IMR-90 (cell line): ENCODE results near the gene SIX2. TPM values are rescaled to one million over a fixed set of nuclear protein-coding genes. Genes with fewer than 3 reads are reported as not detected.

Experiments
- ATAC-seq: fragments of 200-7000 bp; cut with Tn5 transposase; 2 replicates; pipeline ENCODE4 v1.9.1; 2020; ENCODE audit warnings: low read depth, mild to moderate bottlenecking, moderate library complexity
- BruUV-seq: library from RNA; stranded (reverse); fragments of 400-500 nt; replicated peaks from 2 replicates; lab custom pipeline; 2021; lab: Mats Ljungman, UMichigan
- CTCF ChIA-PET: fragments of 300-600 bp; formaldehyde crosslinking; extraction: SDS; loops from one replicate; lab custom pipeline; 2021; ENCODE audit warnings: antibody characterized with exemption; lab: Yijun Ruan, JAX
- POLR2A ChIA-PET: fragments of 300-600 bp; sonication (Branson Sonifier 250); formaldehyde crosslinking; loops from one replicate; lab custom pipeline; 2022; ENCODE audit warnings: antibody characterized with exemption; ENCODE audit not compliant: unreplicated experiment; lab: Charles Lee
- DNase-seq: peaks from one replicate; pipeline ENCODE4 v3.0.0; 2013
- H2AFZ ChIP-seq: replicated peaks from 2 replicates; pipeline ENCODE3; 2013; ENCODE audit warnings: low read length, mild to moderate bottlenecking; ENCODE audit not compliant: poor library complexity
- H2AK5ac ChIP-seq: 2 replicates; pipeline ENCODE4 v1.6.1; 2013; ENCODE audit warnings: low read depth, low read length, inconsistent platforms
- H2AK9ac ChIP-seq: replicated peaks from 2 replicates; pipeline ENCODE3; 2013; ENCODE audit warnings: mild to moderate bottlenecking, low read depth, low read length, moderate library complexity; ENCODE audit not compliant: poor library complexity
- H2BK120ac ChIP-seq: 2 replicates; pipeline ENCODE4 v1.6.1; 2013; ENCODE audit warnings: low read depth, low read length, inconsistent platforms
- H2BK15ac ChIP-seq: 3 replicates; pipeline ENCODE4 v1.6.1; 2013; ENCODE audit warnings: low read depth, low read length, inconsistent platforms
- H2BK20ac ChIP-seq: 2 replicates; pipeline ENCODE4 v1.6.1; 2013; ENCODE audit warnings: low read depth, mild to moderate bottlenecking, inconsistent platforms, low read length, moderate library complexity
- H2BK5ac ChIP-seq: 2 replicates; pipeline ENCODE4 v1.6.1; 2013; ENCODE audit warnings: mild to moderate bottlenecking, low read depth, low read length, inconsistent platforms; ENCODE audit not compliant: poor library complexity, severe bottlenecking
- H3K14ac ChIP-seq: replicated peaks from 2 replicates; pipeline ENCODE4 v1.6.1; 2013; ENCODE audit warnings: low read depth, low read length, inconsistent platforms
- H3K18ac ChIP-seq: 2 replicates; pipeline ENCODE4 v1.6.1; 2013; ENCODE audit warnings: low read depth, low read length, control low read depth
- H3K23ac ChIP-seq: 2 replicates; pipeline ENCODE4 v1.6.1; 2013; ENCODE audit warnings: low read depth, low read length, inconsistent platforms
- H3K27ac ChIP-seq: 2 replicates; pipeline ENCODE4 v1.5.1; 2013; ENCODE audit warnings: mild to moderate bottlenecking, control low read depth, low read length; ENCODE audit not compliant: insufficient read depth
- H3K27me3 ChIP-seq: 2 replicates; pipeline ENCODE4 v1.6.1; 2013; ENCODE audit warnings: low read length; ENCODE audit not compliant: control insufficient read depth, insufficient read depth
- H3K36me3 ChIP-seq: 2 replicates; pipeline ENCODE4 v1.6.1; 2013; ENCODE audit warnings: low read length, mixed read lengths; ENCODE audit not compliant: control insufficient read depth, insufficient read depth
- H3K4ac ChIP-seq: 2 replicates; pipeline ENCODE4 v1.6.1; 2013; ENCODE audit warnings: low read depth, low read length, inconsistent platforms
- H3K4me1 ChIP-seq: 2 replicates; pipeline ENCODE4 v1.6.1; 2013; ENCODE audit warnings: low read length, mixed read lengths; ENCODE audit not compliant: control insufficient read depth, insufficient read depth
- H3K4me2 ChIP-seq: 2 replicates; pipeline ENCODE4 v1.6.1; 2013; ENCODE audit warnings: low read depth, mild to moderate bottlenecking, control low read depth, low read length, moderate library complexity
- H3K4me3 ChIP-seq: 2 replicates; pipeline ENCODE4 v1.5.1; 2013; ENCODE audit warnings: low read depth, mild to moderate bottlenecking, control low read depth, low read length, moderate library complexity; ENCODE audit not compliant: insufficient read depth
- H3K56ac ChIP-seq: 2 replicates; pipeline ENCODE4 v1.6.1; 2013; ENCODE audit warnings: low read length, inconsistent platforms; ENCODE audit not compliant: insufficient read depth; ENCODE audit errors: extremely low read depth
- H3K79me1 ChIP-seq, 2 experiments: 2 replicates each; pipeline ENCODE4 v1.6.1; 2013; ENCODE audit warnings: low read length in 2 of 2, inconsistent platforms in 1 of 2, low read depth in 1 of 2
- H3K9ac ChIP-seq: 2 replicates; pipeline ENCODE4 v1.6.1; 2013; ENCODE audit warnings: low read depth, low read length, control low read depth
- H3K9me1 ChIP-seq: 2 replicates; pipeline ENCODE4 v1.6.1; 2013; ENCODE audit warnings: low read length, inconsistent platforms; ENCODE audit not compliant: insufficient read depth
- H3K9me3 ChIP-seq: 2 replicates; pipeline ENCODE4 v1.6.1; 2013; ENCODE audit warnings: low read length; ENCODE audit not compliant: control insufficient read depth, insufficient read depth
- H4K20me1 ChIP-seq: 2 replicates; pipeline ENCODE4 v1.6.1; 2013; ENCODE audit warnings: low read length, inconsistent platforms; ENCODE audit not compliant: insufficient read depth
- H4K5ac ChIP-seq: 2 replicates; pipeline ENCODE4 v1.6.1; 2013; ENCODE audit warnings: mild to moderate bottlenecking, low read depth, low read length, control low read depth
- H4K8ac ChIP-seq, 2 experiments: 2 replicates each; pipeline ENCODE4 v1.6.1; 2013; ENCODE audit warnings: low read depth in 2 of 2, low read length in 2 of 2, control low read depth in 1 of 2, inconsistent platforms in 1 of 2
- H4K91ac ChIP-seq: 2 replicates; pipeline ENCODE4 v1.6.1; 2013; ENCODE audit warnings: low read depth, low read length, inconsistent platforms; ENCODE audit not compliant: insufficient read depth
- BHLHE40 ChIP-seq: fragments of 150-350 bp; IDR thresholded peaks from 2 replicates; pipeline ENCODE4 v1.6.1; 2016; ENCODE audit warnings: mild to moderate bottlenecking, low read depth, low read length
- CEBPB ChIP-seq: IDR thresholded peaks from 2 replicates; pipeline ENCODE4 v1.6.1; 2012; ENCODE audit warnings: low read depth, low read length, improper control_type of control experiment
- CHD1 ChIP-seq: IDR thresholded peaks from 2 replicates; pipeline ENCODE4 v1.6.1; 2012; ENCODE audit warnings: low read depth, low read length, improper control_type of control experiment
- ELK1 ChIP-seq: fragments of 150-350 bp; IDR thresholded peaks from 2 replicates; pipeline ENCODE4 v1.6.1; 2016; ENCODE audit warnings: low read depth, mild to moderate bottlenecking, low read length, moderate library complexity, borderline replicate concordance
- FOS ChIP-seq: fragments of 150-350 bp; IDR thresholded peaks from 2 replicates; pipeline ENCODE4 v1.6.1; 2016; ENCODE audit warnings: low read depth, low read length
- MAFK ChIP-seq: IDR thresholded peaks from 2 replicates; pipeline ENCODE4 v1.6.1; 2012; ENCODE audit warnings: low read depth, low read length, improper control_type of control experiment
- MAZ ChIP-seq: IDR thresholded peaks from 2 replicates; pipeline ENCODE4 v1.6.1; 2012; ENCODE audit warnings: low read depth, mild to moderate bottlenecking, low read length, improper control_type of control experiment, moderate library complexity, borderline replicate concordance
- MXI1 ChIP-seq: IDR thresholded peaks from 2 replicates; pipeline ENCODE4 v1.6.1; 2012; ENCODE audit warnings: low read depth, mild to moderate bottlenecking, low read length, moderate library complexity, borderline replicate concordance
- NFE2L2 ChIP-seq: fragments of 150-350 bp; IDR thresholded peaks from 2 replicates; pipeline ENCODE4 v1.6.1; 2016; ENCODE audit warnings: low read depth, mild to moderate bottlenecking, low read length
- POLR2A ChIP-seq: IDR thresholded peaks from 2 replicates; pipeline ENCODE4 v1.6.1; 2012; ENCODE audit warnings: mild to moderate bottlenecking, low read depth, low read length
- RAD21 ChIP-seq: IDR thresholded peaks from 2 replicates; pipeline ENCODE4 v1.6.1; 2012; ENCODE audit warnings: low read length, improper control_type of control experiment
- RCOR1 ChIP-seq: IDR thresholded peaks from 2 replicates; pipeline ENCODE4 v1.6.1; 2012; ENCODE audit warnings: mild to moderate bottlenecking, low read length, improper control_type of control experiment; ENCODE audit not compliant: insufficient replicate concordance
- RFX5 ChIP-seq: IDR thresholded peaks from 2 replicates; pipeline ENCODE4 v1.8.0; 2012; ENCODE audit warnings: low read depth, mild to moderate bottlenecking, low read length, moderate library complexity
- SMC3 ChIP-seq: fragments of 150-350 bp; IDR thresholded peaks from 2 replicates; pipeline ENCODE4 v1.6.1; 2016; ENCODE audit warnings: low read depth, mild to moderate bottlenecking, antibody characterized with exemption, low read length, moderate library complexity
- USF2 ChIP-seq: fragments of 150-350 bp; IDR thresholded peaks from 2 replicates; pipeline ENCODE4 v1.6.1; 2017; ENCODE audit warnings: mild to moderate bottlenecking, antibody characterized with exemption, low read length, low read depth
- WGBS, 2 experiments: methylation state at CpG; one replicate each; pipeline versions ENCODE4 v1.1.5 to v1.1.7; 2013; ENCODE audit warnings: missing lambda C conversion rate in 2 of 2; ENCODE audit not compliant: insufficient read length in 1 of 2; ENCODE audit errors: extremely low coverage in 2 of 2; 5-methylcytosine and 5-hydroxymethylcytosine counted together
- dilution Hi-C: fragments of 300-500 bp; cut with HindIII; formaldehyde crosslinking; loops from one replicate; pipeline ENCODE4 v1.14.3; 2018; ENCODE audit warnings: low sequenced_read_pairs; ENCODE audit not compliant: unreplicated experiment
- in situ Hi-C: fragments of 300-500 bp; cut with MboI; formaldehyde crosslinking; loops from 3 replicates; pipeline ENCODE4 v1.14.3; 2019; ENCODE audit warnings: low sequenced_read_pairs, inconsistent platforms, mixed read lengths
- intact Hi-C: fragments of 100-400 bp; cut with micrococcal nuclease; formaldehyde crosslinking; loops from 2 replicates; pipeline ENCODE4 v1.10.0; 2022
- polyA plus RNA-seq, 3 experiments: library from polyadenylated mRNA; depleted of rRNA; stranded (reverse); fragments of >200 nt; gene quantifications; 2 replicates each; pipeline ENCODE4 v1.2.3, GENCODE V29; 2012; ENCODE audit warnings: low replicate concordance in 1 of 3
- total RNA-seq: library from RNA; depleted of rRNA; stranded (reverse); fragments of >200 nt; gene quantifications from 2 replicates; pipeline ENCODE4 v1.2.3, GENCODE V29; 2012

The SIX2 gene
- total and polyA plus RNA-seq, 2 of the 4 experiments (the other 2 are of a cell fraction), result not detected

- peaks cover 5% of the 10 kb centered on the region for H4K20me1 ChIP-seq
- DNase-seq (no peak), ATAC-seq (no peak)
- H4K91ac ChIP-seq, result no peak overlapping the region
- H3K23ac ChIP-seq, result no peak overlapping the region
- no peak overlapping the region for H3K4ac ChIP-seq
- H3K56ac ChIP-seq, result no peak overlapping the region
- no peak overlapping the region for H2BK15ac ChIP-seq
- H2BK120ac ChIP-seq, result no peak overlapping the region
- H3K4me2 ChIP-seq, result no peak overlapping the region
- H3K14ac ChIP-seq, result no peak overlapping the region
- peak overlapping the region; percentile 19 for H2AK9ac ChIP-seq
- ChIA-PET POLR2A (no interaction called here), CTCF (interaction anchor here (0.5 to 2.9 kb wide), 2 partner anchors 295 to 478 kb away, joined by 3 to 13 read pairs; no protein-coding TSS in a partner anchor)
- no peaks in the 10 kb centered on the region for H3K79me1 ChIP-seq
- peaks cover 6% of the 10 kb centered on the region; the same call in 1 of the 2 replicates for H3K9me1 ChIP-seq
- no peak overlapping the region for H4K8ac ChIP-seq
- no peak overlapping the region for H2AK5ac ChIP-seq
- WGBS, 2 experiments, result 100% methylated on average over 2 of the region's 6 CpGs; no CpG with 5 or more reads in 1 of the 2 experiments
- H3K36me3 ChIP-seq, result no peaks in the 10 kb centered on the region
- H4K5ac ChIP-seq, result no peak overlapping the region
- no peak overlapping the region for H3K9ac ChIP-seq
- BruUV-seq, result no TSS peak
- H2AFZ ChIP-seq, result no peak overlapping the region
- in situ Hi-C loops (loop anchor here (10.0 to 25.0 kb wide), 2 partner anchors 470 to 563 kb away; no protein-coding TSS in a partner anchor), dilution Hi-C loops (no loop called here), intact Hi-C loops (loop anchor here (10.0 kb wide), 1 partner anchor 663 kb away; no protein-coding TSS in a partner anchor)
- no peak overlapping the region for H3K18ac ChIP-seq
- H2BK5ac ChIP-seq, result no peak overlapping the region
- H3K4me3 ChIP-seq, result no peak overlapping the region
- no peak overlapping the region for H3K27ac ChIP-seq
- H2BK20ac ChIP-seq, result no peak overlapping the region
- peaks cover 40% of the 10 kb centered on the region for H3K27me3 ChIP-seq
- H3K9me3 ChIP-seq, result no peaks in the 10 kb centered on the region
- H3K4me1 ChIP-seq, result no peaks in the 10 kb centered on the region
- TF ChIP-seq CEBPB (no peak), MAZ (no peak), BHLHE40 (no peak), POLR2A (no peak), NFE2L2 (no peak), SMC3 (no peak), RAD21 (no peak), MAFK (no peak), RFX5 (no peak), FOS (no peak), CHD1 (no peak), USF2 (no peak), RCOR1 (no peak), MXI1 (no peak), ELK1 (no peak)
These were observed 51.5 kb downstream of the SIX2 start for GRCh38 chr2:44957656-44958327.
